GM21529 (cell line): ENCODE data around the gene HPS5.
A peak's percentile ranks its signal among the peaks of the same experiment; 100 is the strongest.

ENCODE experiments used
- ATAC-seq: cut with Tn5 transposase; IDR thresholded peaks from one replicate; pipeline ENCODE4 v1.9.1; 2021; ENCODE audit not compliant: unreplicated experiment

Gene HPS5

GRCh38 chr11:18236664-18237356, 85.1 kb downstream of the HPS5 start, which contains the start of gene SAA4:
Gene SAA4, minus strand, starts transcription at chr11:18236802. Its CDS starts 876 bp downstream, at chr11:18235926.
- no peak for ATAC-seq

- ATAC-seq, result no peak
These were observed 86.3 kb downstream of the HPS5 start for GRCh38 chr11:18235394-18236334.

- no peak for ATAC-seq
These were observed 88.0 kb downstream of the HPS5 start for GRCh38 chr11:18233912-18234311.

- ATAC-seq, result no peak
These were observed 91.1 kb downstream of the HPS5 start for GRCh38 chr11:18230859-18231258.

GRCh38 chr11:18229501-18229900, 92.4 kb downstream of the HPS5 start:
- ATAC-seq, result peak; percentile 98
